SKM-1 treated with dmso at 0.1 percent for 144 hours (cell line): Measurements from ENCODE around the gene PLA1A.

Experiments
- DNase-seq: peaks from one replicate; lab custom pipeline; 2025; ENCODE audit not compliant: unreplicated experiment; lab: John Stamatoyannopoulos, UW

The PLA1A gene

DNA sequence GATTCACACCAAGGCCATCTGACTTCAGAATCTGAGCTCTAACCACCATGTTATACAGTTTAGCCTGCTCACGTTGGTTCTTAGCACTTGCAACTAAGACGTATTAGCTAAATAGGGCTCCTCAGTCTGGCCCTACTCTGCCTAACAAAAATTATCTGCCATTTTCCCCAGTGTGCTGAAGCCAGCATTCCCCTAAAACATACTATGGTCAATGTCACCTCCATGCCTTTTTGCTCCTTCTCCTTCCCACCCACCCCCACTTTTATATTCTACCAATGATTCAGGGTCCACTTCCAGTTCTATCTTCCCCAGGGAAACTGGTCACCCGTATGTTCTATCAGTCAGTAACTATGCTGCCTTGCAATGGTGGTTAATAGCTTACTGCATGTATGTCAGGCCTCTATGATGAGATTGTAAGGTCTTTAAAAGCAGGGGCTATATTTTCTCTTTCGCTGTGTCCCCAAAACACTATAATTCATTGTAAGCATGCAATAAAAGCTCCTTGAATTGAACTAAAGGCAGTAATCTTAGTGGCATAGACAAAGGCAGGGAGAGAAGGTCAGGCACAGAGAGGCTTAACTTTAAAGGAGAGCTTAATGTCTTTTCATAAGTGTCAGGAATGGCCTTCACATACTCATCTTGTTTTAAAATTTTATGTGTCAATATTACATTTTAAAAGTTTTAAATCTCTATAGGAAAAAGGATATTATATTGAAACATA lies 39.4 kb downstream of the PLA1A start:
- no peak for DNase-seq

DNA sequence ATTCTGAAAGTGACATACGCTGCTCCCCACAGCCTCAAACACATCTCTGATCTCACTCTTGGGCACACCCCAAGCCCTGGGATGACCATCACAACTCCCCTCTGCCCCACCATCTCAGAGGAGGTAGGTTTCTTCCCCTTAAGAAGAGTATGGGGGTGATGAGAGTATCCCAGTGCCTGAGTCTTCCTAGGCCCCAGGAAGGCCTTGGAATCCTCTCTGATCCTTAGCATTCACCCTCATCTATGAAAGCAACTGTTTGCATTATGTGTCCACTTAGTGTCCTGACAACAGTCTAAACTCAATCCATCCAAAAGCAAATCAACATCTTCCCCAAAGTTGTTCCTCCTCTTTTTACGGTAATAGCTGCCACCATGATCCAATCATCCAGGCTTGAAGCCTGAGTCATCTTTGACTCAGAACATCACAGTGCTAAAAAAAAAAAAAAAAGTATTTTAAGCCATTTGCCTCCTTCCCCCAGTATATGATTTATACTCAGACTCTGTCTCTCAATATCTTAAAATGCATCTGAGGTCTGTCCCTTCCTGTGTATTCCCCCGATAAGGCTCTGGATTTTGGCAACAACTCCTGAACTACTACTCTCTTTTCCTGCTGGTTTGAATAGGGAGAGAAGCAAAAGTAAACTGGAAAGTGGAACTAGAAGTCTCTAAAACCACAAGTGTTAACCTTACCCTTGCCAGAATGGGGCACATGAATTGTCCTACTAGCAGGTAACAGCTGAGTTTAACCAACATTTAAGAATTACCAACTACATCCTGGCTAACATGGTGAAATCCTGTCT lies 40.2 kb downstream of the PLA1A start:
- DNase-seq: peak; percentile 51

DNA sequence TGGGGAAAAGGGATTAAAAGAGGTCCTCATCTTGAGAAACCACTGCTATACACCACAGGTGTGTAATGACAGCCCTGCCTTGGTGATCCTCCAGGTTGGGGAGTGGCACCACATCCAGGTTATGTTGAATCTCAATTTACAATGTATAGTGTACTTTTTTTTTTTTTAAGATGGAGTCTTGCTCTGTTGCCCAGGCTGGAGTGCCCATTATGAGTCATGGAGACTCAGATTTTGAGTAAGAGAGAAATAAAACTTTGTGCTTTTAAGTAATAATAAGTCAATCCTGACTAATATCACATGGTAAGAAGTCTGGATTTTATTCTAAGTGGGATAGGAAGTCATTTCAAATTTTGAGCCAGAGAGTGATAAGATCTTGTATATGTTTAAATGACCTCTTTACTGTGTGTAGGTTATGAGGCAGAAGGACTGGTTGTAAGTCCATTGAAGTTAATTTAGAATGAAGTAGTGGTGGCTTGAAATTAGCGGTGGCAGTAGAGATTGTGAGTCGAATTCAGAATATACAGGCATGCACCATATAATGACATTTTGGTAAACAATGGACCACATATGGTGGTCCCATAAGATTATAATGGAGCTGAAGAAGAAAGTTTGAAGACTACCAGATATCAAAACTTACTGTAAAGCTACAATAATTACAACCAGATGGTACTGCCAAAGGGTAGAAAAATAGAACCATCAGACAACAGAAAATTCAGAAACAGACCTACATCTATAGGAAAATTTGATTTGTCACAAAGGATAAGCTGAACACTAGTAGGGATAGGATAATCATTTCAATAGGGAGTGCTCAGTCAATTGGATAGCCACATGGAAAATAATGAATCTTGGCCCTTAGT lies 42.0 kb downstream of the PLA1A start:
- DNase-seq: no peak

DNA sequence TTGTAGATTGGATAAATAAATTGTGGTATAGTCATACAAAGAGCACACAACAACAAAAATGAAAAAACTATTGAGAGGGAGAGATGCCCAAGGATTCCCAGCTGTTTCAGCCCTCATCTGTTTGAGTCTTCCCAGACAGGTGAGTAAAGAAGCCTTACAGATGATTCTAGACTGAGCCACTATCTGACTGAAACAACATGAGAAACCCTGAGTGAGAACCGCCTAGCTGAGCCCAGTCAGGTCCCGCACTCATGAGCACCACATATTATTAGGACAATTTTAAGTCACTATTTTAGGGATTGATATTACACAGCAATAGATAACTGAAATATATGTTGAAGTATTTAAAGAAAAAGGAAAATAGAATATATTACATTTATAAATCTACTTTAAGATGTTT lies 43.7 kb downstream of the PLA1A start:
- DNase-seq: no peak

DNA sequence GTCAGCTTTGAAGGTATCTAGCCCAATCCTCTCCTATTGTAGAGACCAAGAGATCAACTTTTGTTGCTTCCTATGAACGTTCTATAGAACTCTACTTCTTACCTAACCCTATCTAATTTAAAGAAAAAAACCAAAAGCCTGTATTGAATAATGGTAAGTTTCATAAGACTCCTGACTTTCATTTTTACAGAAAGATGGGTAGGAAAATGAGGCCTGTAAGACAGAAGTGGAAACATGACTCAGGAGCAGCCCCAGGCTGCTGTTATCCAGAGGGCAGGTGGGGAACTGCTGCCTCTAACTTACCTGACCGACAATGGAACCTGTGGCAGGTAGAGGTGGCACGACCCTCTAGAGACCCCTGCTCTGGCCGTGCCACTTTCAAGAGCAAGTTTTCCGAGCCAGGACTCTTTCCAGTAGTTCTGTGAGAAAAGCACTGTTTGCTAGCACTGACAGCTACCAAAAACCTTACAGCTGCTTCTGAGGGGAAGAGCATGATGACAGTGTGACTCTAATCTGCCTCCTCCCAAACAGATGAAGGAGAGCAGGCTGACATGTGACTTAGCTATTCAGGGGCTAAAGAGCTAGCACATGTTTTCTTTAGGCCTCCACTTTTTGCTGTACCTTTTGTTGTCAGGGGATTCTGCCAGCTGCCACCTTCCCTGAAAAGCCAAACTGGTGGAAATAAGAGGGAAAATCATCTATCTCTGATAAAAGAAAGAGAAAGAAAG lies 45.2 kb downstream of the PLA1A start:
- no peak for DNase-seq

DNA sequence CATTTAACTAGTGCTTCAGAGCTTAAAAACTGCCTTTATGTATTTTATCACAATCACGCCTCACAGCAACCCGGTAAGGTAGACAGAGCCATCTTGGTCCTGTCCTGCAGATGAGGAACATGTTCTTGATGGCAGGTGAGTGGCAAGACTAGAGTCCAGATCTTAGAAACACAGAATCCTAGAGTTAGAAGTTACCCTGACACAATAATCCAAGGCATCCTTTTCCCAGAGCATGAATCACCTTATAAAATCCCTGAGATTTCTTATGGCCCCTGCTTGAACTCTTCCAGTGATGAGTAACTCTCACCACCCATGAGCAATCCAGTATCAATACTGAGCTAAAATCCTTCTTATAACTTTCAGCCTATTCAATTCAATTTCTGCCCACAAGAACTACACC lies 45.8 kb downstream of the PLA1A start:
- DNase-seq: no peak

DNA sequence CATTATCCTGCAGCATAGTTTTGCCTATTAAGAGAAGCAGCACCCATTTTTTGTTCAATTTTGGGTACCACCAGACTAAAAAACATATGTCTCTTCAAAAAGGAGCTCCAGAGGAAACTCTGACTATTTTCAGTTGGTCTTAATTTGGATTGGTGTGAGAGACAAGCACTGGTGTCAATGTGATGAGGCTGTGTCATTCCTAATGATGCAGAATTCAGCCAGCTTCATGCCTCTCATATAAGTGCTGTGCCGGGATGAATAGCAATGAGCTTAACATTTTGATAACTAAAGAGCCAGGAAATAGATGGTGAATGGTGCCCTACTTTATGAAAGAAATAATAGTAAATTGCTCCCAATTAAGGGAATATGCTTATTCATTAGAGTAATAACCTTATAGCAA lies 46.8 kb downstream of the PLA1A start:
- DNase-seq: no peak

DNA sequence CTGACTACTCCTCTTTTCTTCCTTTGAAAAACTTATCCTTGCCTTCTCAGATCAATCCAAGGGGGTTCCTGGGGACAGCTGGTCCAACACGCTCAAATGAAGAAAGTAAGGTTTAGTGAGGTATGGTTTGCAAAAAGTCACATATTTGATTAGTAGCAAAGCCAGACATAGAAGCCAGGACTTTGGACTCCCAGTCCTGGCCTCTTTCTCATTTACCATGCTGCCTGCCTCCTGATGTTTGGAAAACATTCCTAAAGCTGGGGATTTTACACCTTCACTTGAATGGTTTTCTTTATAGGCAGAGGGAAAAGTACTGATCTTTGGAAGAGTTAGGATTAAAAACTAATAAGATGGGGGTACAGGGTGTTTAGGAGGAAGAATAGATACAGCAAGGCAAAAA lies 48.1 kb downstream of the PLA1A start:
- no peak for DNase-seq

DNA sequence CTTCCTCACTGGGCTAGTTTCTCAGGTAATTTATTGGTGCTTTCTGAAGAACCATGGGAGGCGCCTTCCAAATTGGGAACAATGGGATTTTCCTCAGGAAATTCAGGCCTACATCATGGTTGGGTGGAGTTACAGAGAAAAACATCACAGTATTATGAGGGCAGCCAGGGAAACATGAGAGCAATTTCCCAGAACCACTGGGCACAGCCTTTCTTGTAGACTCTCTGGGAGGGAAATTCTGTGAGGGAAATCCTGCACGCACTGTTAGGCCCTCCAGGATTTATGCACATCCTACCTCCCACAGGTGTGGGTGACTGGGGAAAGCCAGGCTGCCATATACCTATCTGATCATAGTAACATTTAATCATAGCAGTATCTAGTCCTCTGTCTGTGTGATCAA lies 49.5 kb downstream of the PLA1A start:
- DNase-seq: no peak

DNA sequence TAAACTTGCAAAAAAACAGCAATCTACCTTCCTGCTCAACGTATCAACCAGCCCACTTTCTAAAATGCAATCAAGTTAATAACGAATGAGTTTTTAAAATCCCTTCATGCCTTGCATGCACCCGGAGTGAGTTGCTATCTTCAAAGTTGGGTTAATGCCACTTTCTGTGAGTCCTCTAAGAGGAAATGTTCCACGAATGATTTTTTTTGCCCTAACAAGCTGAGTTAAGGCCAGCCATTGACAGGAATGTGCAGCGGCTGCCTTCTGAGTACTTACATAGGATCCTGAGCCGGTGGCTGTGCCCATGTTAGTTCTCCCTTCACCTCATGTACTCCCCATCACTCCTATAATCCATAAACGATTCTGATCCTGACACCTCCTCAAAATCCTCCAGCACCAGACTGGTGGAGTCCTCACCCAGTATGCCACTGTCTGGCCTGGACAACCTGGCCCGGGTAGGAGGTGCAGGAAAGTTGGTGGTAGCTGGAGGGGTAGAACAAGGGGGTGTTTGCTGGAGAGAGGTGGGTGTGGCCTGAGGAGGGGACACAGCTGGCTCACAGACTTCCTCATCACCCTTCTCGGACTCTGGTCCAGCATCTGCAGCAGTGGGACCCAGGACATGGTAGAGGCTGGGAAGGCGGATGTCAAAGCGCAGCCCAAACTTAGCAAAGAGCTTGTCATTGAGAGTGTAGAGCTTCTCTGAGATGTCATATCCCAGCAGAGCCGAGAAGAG lies 50.3 kb downstream of the PLA1A start:
- DNase-seq: no peak

DNA sequence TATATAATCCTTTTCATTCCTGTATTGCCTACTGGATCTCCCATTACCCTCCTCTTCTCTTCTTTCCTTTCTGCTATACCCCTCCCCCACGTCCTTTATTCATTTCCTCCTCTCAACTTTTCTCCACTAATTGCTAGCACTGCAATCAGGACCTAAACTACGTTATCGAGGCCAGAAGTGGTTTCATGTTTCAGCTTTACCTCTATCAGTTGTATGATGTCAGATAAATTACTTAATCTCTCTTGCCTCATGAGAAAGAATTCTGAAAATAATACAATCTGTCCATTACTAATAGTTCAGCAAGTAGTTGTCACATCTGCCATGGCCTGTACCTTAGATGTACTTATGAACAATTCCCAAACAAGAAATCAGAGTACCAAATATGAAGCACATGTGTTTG lies 52.1 kb downstream of the PLA1A start:
- no peak for DNase-seq

DNA sequence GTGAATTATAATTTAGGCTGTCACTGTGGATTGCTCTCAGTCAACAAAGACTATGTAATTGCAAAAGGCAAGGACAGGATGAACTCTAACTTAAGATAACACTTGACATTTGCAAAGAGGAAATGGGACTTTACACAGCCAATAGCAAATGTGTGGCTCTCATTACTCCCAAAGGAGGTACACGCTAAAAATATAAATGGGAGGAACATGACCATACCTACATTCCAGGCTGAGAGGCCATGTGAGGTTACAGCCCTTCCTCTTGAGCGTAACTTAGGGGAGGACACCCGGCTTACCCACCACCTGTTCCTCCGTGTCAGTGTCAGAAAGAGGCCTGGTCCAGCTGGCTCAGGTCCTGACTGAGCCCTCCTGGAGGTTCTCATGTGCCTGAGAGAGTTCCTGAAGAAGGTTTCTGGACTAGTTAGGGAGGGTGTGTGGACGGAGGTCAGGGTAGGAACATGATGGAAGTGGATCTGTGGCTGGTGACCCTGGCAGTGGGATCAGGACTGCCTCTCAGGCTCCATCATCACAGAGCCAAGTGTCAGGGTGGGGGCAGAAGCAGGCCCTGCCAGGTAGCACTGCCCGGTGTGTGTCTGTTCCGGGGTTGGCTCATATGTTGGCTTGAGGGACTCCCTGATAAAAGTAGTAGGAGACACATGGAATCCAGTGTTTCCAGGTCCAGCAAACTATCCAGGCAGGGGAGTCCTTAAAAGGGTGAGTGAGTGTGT lies 54.8 kb downstream of the PLA1A start:
- DNase-seq: no peak

DNA sequence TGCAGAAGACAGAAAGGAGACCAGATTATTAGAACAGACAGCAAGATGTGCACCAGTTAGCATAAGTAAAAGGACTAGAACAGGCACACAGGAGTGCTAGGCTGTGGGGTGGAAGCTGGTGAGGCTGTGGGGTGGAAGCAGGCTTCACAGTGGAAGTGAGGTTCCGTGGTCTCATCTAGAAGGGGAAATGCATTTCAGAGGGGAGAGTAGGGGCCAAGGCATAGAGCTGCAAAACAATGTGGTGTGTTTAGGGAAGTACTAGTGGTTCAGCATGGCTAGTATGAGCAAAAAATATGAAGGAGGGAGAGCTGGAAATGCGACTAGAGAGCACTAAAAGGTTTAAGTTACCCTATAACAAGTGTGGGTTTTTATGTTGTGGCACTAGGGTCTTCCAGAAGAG lies 56.2 kb downstream of the PLA1A start:
- DNase-seq: peak; percentile 56

DNA sequence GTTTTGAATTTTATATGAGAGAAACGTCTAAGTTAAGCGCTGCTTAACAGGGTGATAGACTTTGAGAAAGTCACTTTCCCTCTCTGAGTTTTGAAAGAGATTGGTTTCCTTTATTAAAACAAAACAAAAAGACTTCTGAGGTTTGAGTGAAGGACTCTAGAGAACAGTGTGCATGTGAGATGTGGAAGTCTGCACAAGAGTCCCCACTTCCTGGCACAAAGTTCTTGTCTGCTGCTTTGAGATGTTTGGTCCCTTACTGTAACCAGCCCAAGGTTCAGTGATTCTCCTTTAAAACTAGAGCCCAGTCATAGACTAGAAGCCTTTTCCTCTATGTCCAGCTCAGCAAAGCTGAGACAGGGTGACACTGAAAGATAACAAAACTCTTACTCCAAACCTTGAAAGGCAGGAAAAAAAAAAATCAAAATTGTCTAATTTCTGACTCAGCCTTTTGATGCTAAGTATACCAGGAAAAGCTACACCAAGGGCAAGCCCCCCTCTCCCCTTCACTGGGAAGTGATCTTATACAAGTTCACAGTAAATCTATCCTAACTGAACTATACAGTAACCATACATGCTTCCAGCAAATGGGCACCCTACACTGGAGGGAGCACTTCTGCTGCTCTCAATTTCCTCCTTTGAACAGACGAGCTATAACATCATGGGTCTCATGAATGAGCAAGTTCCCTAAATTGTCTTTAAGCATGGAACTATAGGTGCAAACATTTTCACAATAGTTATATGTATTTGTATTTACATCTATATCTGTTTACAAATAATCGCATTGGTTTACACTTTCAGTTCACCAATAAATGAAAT lies 60.4 kb downstream of the PLA1A start:
- DNase-seq: peak; percentile 8

DNA sequence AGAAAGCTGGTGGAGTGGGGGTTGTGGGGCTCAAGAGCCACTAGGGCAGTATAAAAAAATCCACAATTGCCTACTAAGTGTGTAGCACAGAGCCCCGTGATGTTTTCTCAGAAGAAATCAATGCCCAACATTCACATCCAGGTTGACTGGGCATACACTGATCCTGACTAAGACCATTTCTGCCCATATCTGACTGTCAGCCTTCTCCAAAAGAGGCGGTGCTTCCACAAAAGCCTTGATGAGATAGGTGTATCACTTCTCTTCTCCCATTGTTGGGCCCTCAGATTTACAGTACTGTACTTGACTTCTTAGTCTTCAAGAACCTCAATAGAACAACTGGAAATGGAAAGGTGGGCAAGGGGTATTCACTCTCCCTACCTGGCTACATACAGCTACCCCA lies 61.3 kb downstream of the PLA1A start:
- no peak for DNase-seq

DNA sequence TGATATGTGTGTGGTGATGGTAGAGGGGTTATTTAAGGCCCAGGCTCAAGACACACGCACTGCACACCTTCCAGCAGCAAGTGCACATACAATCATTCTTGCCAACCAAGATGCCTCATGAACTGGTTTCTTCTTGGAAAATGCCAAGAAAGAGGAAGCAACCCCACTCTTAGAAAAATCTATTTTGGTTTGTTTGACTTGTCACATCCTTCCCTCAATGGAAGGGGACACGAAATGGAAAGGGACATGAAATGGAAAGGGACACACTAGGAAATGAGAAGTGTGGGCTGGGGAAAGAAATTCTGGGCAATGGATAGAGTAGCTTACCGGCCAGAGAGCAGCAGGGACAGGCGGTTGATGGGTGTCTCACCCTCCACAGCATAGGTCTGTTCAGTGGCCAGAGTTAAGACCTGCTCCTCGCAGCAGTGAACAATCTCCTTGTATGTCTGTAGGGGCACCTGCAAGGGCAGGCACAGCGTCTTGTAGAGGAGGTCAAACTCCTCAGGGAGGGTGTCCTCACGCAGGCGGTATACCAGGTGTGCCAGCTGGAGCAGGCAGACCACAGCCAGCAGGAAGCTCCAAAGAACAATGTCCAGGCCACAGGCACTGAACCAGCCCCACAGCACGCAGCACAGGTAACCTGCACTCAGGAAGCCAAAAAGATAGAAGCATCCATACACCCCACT lies 62.1 kb downstream of the PLA1A start:
- DNase-seq: no peak

DNA sequence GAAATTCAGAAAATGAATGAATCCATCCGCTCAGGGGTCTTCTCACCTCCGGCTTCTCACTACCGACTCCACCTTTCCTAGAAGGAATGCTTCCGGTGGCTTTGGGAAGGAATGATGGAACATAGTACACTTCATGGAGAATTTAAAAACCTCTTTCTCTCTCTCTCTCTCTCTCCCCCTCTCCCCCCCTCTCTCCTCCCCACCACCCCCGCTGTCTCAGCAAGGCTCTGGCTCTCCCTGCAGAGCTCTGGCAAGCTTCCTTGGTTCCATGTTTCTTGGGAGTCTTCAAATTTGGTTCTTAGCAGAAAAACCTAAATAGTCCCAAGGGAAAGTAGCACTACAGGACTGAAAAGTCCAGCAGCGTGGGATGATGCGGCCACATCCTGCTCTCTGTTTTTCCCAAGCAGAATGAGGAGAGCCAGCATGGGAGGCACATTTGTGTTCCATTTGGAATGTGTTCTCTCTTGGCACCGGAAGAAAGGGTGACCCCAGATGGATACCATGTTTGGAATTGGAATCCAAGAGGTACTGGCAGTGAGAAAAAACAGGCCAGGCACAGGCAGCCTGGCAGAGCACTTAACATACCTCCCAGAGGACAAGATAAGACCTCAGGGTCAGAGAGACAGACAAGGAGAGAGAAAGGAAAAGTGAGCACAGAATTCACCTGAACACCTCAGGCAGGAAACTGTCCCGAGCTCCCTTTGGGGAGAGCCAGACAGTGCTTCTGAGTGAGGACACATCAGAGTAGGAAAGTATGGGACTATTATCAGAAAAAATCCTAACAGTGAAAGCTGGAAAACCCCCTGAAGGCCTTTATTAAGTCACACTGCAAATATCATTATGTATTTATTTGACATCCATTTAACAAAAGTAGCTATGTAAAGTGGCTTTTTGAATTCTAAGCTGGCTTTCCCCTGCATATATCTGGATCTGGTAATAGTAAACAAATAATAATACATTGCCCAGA lies 63.1 kb downstream of the PLA1A start, which contains the start of gene POPDC2:
Gene POPDC2 (minus strand): TSS at position 116 of the 967 bp plus-strand sequence. CDS start 166 bp downstream, outside the sequence.
- no peak for DNase-seq
